ENCODE results near the gene BZW2. TPM values are rescaled to one million over a fixed set of nuclear protein-coding genes. Genes with fewer than 3 reads are reported as not detected.
A peak's percentile ranks its signal among the peaks of the same experiment; 100 is the strongest.

Gene BZW2
- total and polyA plus RNA-seq, 2 of the 13 experiments (the other 11 are each of a cell fraction or from before 2014, with no cell fraction given): 21.8 to 95.2 TPM

DNA sequence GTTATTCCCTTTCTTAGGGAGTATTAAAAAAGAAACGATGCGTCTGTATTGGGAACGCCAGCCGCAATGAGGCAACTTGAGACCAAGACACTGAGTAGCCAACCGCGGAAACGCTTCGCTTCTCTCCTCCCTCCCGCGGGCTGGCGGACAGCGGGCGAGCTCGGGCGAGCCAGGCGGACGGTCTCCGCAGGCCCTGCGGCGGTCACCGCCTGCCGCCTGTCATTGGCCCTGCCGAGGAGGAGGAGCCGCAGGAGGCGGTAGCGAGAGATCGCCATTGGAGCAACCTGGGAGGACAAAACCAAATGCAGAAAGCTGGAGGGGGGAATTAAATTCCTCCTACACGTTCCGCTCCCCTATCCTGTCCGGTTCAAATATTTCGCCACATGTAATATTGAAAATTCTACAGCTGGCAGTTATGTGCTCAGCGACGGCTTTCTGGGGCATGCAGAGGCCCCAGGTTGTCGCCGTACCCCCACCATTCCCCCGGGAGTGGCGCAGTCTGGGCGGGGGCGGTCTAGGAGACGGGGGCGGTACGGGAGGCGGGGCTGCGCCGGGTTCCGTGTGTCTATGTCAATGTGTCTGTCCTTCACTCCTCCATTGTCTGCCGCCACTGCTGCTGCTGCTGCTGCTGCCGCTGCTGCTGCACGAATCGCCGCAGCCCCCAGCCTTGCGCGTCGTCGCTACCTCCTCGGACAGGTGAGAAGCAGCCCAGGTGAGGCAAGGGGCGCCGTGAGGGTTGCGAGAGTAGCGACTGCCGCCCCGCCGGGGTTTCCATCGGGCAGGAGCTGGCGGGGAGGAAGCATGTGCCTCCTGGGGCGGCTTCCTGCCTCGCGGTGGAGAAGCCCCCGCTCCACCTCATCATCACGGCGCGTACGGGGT, at the start of gene BZW2, which contains the start of gene ANKMY2 (continued):
- TF ChIP-seq ZFYVE20 (CRISPR knock-in tag; IDR thresholded peaks at IDR 0.05; ENCODE audit: borderline replicate concordance, low read depth) (no peak), ZNF335 (CRISPR knock-in tag; IDR thresholded peaks at IDR 0.05) (no peak; the same call in 1 of the 2 replicates), HIVEP1 (CRISPR knock-in tag; IDR thresholded peaks at IDR 0.05) (0 out of 2 replicates have a peak, but pooled peaks have one; percentile 24), HNRNPH1 (optimal IDR thresholded peaks at IDR 0.05; ENCODE audit: low read depth, low read length) (no peak), HNRNPLL (IDR thresholded peaks at IDR 0.05; ENCODE audit: low read depth, low read length, poor library complexity, severe bottlenecking) (peak; percentile 73), RARG (CRISPR knock-in tag; IDR thresholded peaks at IDR 0.05; ENCODE audit: low read depth) (no peak; the same call in 1 of the 2 replicates), ZNF292 (CRISPR knock-in tag; IDR thresholded peaks at IDR 0.05; ENCODE audit: borderline replicate concordance, low read depth) (peak; percentile 84), RORA (CRISPR knock-in tag; IDR thresholded peaks at IDR 0.05) (no peak), ZNF432 (CRISPR knock-in tag; IDR thresholded peaks at IDR 0.05; ENCODE audit: borderline replicate concordance) (no peak), HDAC1 (CRISPR knock-in tag; IDR thresholded peaks at IDR 0.05) (peak; percentile 97), FOXM1 (CRISPR knock-in tag; IDR thresholded peaks at IDR 0.05) (0 out of 2 replicates have a peak, but pooled peaks have one; percentile 57), ATM (IDR thresholded peaks at IDR 0.05; ENCODE audit: borderline replicate concordance) (no peak), ATF7 (IDR thresholded peaks at IDR 0.05) (peak; percentile 89), ATF7 (CRISPR knock-in tag; IDR thresholded peaks at IDR 0.05) (no peak), NR3C1 (CRISPR knock-in tag; IDR thresholded peaks at IDR 0.05) (0 out of 2 replicates have a peak, but pooled peaks have one; percentile 54), NR2C2 (CRISPR knock-in tag; IDR thresholded peaks at IDR 0.05; ENCODE audit: borderline replicate concordance) (no peak), SMYD3 (CRISPR knock-in tag; IDR thresholded peaks at IDR 0.05) (no peak), ZFP90 (CRISPR knock-in tag; IDR thresholded peaks at IDR 0.05; ENCODE audit: borderline replicate concordance) (no peak; the same call in 1 of the 2 replicates), TOE1 (CRISPR knock-in tag; IDR thresholded peaks at IDR 0.05) (no peak), FOXK2 (IDR thresholded peaks at IDR 0.05) (peak; percentile 99), KLF6 (CRISPR knock-in tag; IDR thresholded peaks at IDR 0.05) (peak; percentile 76), ZBTB7B (CRISPR knock-in tag; IDR thresholded peaks at IDR 0.05) (peak; percentile 35), PAWR (CRISPR knock-in tag; IDR thresholded peaks at IDR 0.05; ENCODE audit: borderline replicate concordance) (0 out of 2 replicates have a peak, but pooled peaks have one; percentile 69), SMC3 (IDR thresholded peaks at IDR 0.05; ENCODE audit: low read length) (no peak), NCOA1 (CRISPR knock-in tag; IDR thresholded peaks at IDR 0.05) (no peak; the same call in 1 of the 2 replicates), BORCS8-MEF2B (CRISPR knock-in tag; IDR thresholded peaks at IDR 0.05) (peak; percentile 48; the same call in 1 of the 2 replicates), ZNF788 (CRISPR knock-in tag; IDR thresholded peaks at IDR 0.05; ENCODE audit: borderline replicate concordance) (peak; percentile 78)
- TF ChIP-seq, protein P1, sequence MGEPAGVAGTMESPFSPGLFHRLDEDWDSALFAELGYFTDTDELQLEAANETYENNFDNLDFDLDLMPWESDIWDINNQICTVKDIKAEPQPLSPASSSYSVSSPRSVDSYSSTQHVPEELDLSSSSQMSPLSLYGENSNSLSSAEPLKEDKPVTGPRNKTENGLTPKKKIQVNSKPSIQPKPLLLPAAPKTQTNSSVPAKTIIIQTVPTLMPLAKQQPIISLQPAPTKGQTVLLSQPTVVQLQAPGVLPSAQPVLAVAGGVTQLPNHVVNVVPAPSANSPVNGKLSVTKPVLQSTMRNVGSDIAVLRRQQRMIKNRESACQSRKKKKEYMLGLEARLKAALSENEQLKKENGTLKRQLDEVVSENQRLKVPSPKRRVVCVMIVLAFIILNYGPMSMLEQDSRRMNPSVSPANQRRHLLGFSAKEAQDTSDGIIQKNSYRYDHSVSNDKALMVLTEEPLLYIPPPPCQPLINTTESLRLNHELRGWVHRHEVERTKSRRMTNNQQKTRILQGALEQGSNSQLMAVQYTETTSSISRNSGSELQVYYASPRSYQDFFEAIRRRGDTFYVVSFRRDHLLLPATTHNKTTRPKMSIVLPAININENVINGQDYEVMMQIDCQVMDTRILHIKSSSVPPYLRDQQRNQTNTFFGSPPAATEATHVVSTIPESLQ (CRISPR knock-in tag; conservative IDR thresholded peaks at IDR 0.05): no peak
- TF ChIP-seq, protein P2, sequence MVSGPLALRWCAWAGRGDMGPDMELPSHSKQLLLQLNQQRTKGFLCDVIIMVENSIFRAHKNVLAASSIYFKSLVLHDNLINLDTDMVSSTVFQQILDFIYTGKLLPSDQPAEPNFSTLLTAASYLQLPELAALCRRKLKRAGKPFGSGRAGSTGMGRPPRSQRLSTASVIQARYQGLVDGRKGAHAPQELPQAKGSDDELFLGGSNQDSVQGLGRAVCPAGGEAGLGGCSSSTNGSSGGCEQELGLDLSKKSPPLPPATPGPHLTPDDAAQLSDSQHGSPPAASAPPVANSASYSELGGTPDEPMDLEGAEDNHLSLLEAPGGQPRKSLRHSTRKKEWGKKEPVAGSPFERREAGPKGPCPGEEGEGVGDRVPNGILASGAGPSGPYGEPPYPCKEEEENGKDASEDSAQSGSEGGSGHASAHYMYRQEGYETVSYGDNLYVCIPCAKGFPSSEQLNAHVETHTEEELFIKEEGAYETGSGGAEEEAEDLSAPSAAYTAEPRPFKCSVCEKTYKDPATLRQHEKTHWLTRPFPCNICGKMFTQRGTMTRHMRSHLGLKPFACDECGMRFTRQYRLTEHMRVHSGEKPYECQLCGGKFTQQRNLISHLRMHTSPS (CRISPR knock-in tag; IDR thresholded peaks at IDR 0.05; ENCODE audit: low read depth): no peak
